EH (cell line): ENCODE results near the gene SPNS3.

Experiments used
- DNase-seq: peaks from one replicate; pipeline ENCODE4 v3.0.0-alpha.2; 2015; ENCODE audit warnings: low read depth

SPNS3 gene

GRCh38 chr17:4433515-4434031 is at the start of gene SPNS3:
TSS of gene SPNS3 (plus strand) at chr17:4433940. CDS start at chr17:4433968, 28 bp downstream.
- DNase-seq = no peak

DNA sequence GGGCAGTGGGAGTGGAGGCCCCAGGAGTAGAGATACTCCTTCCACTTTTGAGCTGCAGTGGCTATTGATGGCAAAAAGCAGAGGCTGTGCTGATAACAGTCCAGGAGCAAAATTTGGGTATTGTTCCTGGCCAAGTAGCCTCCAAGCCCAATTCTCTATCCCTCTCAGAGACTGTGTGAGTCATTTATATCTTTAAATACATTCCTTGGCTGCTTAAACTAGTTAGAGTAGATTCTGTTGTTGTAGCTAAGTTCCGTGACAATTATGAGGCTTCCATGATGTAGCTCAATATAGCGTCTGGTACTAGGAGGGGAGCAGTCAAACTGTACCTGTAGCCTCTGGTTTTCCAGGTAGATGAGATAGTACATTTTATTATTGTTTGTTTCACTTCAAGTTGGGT is 47.3 kb upstream of the SPNS3 start:
- peak; percentile 52 for DNase-seq

DNA sequence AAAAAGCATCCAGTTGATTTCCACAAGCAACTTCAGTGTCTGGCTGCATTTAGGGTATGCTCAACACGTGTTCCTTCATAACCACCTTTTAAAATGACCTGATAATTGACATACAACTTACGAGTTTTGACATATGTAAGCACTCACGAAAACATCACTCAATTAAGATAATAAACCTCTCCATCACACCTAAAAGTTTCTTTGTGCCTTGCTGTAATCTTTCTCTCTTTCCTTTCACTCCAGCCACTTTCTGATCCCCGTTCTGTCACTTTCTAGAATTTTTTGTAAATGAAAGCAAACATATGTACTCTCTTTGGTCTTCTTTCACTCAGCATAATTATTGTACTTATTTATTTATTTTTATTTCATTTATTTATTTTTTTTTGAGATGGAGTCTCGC is 46.6 kb upstream of the SPNS3 start:
- DNase-seq = no peak

- DNase-seq = no peak
Observed at GRCh38 chr17:4389079-4389478, 44.7 kb upstream of the SPNS3 start.

DNA sequence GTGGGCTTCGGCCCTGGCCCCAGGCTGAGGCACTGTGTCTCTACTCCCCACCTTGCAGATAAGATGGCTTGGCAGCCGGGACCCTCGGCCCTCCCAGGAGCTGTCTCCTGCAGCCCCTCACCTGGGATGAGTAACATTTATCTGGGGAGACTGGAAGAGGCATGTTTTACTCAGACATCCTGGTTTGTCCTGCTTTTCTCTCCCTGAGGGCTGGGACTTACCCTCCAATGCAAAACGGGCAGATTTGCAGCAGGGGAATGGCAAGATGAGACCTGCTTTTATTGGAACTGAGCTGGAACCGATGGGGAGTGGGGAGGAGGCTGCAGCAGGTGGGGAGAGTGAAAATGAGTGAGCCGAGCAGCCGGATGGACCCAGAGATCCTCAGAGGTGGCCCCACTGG is 39.9 kb upstream of the SPNS3 start:
- DNase-seq = no peak

- DNase-seq = peak; percentile 43
Observed at GRCh38 chr17:4394208-4395110, 39.3 kb upstream of the SPNS3 start.

GRCh38 chr17:4395111-4395478 is 38.6 kb upstream of the SPNS3 start:
- no peak for DNase-seq

- DNase-seq = no peak
Observed at GRCh38 chr17:4397840-4398239, 35.9 kb upstream of the SPNS3 start.

- DNase-seq = no peak
Observed at GRCh38 chr17:4405038-4405669, 28.6 kb upstream of the SPNS3 start.

DNA sequence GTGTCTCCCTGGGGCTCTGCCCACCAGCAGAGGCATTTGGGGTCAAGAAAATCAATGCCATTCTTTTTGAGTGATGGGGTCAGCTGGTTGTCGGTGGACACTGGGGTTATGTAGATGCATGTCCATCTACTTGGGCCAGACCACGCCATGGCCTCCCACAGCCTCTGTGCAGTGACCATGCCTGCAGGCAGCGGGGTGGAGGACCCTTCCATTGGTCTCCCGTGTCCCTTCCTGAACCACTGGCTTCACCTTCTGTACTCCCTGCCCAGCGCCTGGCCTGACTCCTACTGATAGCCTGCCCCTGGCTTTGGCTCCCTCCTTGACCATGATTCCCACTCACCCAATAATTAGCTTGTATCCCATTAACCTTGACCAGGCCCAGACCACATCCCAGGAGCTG is 28.0 kb upstream of the SPNS3 start:
- DNase-seq = no peak

DNA sequence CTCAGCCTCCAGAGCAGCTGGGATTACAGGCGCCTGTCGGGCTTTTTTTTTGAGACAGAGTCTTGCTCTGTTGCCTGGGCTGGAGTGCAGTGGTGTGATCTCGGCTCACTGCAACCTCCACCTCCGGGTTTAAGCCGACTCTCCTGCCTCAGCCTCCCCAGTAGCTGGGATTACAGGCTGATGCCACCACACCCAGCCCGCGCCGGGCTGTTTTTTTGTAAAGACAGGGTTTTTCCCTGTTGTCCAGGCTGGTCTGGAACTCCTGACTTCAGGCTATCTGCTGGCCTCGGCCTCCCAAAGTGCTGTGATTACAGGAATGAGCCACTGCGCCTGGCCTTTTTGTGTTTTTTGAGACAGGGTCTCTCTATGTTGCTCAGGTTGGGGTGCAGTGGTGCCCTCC is 27.4 kb upstream of the SPNS3 start:
- no peak for DNase-seq

GRCh38 chr17:4407216-4407615 is 26.5 kb upstream of the SPNS3 start:
- DNase-seq = peak; percentile 48

GRCh38 chr17:4407851-4408250 is 25.9 kb upstream of the SPNS3 start:
- peak; percentile 6 for DNase-seq

- no peak for DNase-seq
Observed at GRCh38 chr17:4409659-4410058, 24.1 kb upstream of the SPNS3 start.

DNA sequence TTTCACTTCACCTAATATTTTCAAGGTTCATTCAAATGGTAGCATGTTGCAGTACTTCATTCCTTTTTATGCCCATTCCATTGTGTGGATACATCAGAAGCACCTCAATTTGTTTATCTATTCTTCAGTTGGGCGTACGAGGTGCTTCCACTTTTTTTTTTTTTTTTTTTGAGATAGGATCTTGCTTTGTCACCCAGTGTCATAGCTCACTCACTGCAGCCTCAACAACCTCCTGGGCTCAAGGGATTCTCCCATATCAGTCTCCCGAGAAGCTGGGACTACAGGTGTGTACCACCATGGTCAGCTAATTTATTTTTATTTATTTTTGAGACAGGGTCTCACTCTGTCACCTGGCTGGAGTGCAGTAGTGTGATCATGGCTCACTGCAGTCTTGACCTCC is 22.5 kb upstream of the SPNS3 start:
- DNase-seq = no peak

DNA sequence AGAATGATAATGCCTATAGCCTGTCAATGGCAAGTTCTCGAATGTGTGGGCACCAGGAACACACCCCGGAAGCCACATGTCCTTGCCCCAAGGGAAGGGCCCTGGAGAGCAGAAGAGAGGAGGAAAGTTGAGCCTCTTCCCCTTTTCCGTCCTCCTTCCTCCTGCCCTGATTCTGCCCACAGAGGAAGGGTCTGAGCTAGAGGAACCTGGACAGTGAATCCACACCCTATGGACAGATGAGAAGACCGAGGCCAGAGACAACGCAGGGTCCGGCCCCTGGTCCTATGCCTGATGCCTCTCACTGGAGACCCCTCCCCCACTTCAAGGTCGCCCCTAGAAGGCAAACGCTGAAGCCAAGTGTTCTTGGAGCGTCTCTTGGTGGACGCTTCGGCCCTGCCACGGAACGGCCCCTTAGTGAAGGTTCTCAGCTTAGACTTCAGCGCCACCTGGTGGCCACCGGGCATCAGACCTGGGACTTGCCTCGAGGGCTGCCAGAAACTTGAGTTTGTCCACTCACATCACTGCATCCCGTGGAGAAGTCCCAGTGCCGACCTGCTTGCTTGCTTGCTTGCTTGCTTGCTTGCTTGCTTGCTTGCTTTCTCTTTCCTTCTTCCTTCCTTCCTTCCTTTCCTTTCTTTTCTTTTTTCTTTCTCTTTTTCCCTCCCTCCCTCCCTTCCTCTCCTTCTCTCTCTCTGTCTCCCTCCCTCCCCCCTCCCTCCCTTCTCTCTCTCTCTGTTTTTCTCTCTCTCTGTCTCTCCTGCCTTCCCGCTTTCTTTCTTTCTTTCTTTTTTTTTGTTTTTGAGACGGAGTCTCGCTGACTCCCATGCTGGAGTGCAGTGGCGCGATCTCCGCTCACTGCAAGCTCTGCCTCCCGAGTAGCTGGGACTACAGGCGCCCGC is 20.6 kb upstream of the SPNS3 start:
- peak; percentile 87 for DNase-seq

DNA sequence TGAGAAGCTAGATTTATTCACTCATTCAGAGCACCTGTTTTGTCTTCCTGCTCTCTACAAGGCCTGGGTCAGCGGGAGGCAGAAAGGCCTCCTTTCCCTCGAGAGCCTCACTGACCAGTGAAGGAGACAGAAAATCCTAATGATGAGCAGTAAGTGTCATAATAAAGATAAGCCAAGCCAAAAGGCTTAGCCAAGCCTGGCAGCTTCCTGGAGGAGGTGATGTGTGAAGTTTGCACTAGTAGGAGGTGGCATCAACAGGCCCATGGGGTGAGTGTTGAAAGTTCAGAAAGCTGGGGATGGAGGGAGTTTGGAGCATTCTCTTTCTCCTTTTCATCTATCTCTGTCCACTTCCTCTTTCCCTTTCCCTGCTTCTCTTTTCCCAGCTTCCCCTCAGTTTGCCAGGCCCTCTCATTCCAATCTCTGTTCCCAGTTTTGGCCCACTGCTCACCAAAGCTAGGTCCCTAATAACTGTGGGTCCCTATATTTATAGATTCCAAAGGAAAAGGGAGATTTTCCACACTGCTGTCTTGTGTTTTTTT is 16.5 kb upstream of the SPNS3 start:
- DNase-seq = no peak

DNA sequence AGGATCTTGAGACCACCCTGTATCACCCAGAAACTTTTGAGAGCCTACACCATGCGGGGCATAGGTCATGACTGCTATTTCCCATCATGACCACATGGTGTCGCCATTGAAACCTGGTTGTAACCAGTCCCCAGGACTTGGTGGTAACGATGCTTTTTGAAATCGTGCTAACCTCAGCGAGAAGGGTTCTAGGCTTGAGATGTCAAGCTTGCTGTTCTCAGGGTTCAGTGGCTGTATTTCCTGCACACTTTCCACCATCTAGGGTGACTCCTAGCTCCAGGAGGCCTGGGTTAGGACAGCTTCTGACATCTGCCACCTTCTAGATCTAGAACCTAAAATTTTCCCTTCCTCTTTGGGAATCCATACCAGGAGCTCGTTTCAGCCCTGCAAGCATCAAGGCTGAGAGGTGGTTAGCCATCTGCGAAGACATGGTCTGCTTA is 13.0 kb upstream of the SPNS3 start:
- DNase-seq = peak; percentile 67

GRCh38 chr17:4422864-4423263 is 10.9 kb upstream of the SPNS3 start:
- no peak for DNase-seq

DNA sequence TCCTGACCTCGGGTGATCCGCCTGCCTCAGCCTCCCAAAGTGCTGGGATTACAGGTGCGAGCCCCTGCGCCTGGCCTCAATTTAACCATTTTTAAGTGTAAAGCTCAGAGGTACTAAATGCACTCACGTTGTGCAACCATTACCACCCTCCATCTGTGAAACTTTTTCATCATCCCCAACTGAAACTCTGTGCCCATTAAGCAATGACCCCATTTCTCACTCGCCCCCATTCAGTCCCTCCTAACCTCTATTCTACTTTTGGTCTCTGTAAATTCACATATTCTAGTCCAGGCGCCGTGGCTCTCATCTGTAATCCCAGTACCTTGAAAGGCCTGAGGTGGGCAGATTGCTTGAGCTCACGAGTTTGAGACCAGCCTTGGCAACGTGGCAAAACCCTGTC is 8.3 kb upstream of the SPNS3 start:
- no peak for DNase-seq

DNA sequence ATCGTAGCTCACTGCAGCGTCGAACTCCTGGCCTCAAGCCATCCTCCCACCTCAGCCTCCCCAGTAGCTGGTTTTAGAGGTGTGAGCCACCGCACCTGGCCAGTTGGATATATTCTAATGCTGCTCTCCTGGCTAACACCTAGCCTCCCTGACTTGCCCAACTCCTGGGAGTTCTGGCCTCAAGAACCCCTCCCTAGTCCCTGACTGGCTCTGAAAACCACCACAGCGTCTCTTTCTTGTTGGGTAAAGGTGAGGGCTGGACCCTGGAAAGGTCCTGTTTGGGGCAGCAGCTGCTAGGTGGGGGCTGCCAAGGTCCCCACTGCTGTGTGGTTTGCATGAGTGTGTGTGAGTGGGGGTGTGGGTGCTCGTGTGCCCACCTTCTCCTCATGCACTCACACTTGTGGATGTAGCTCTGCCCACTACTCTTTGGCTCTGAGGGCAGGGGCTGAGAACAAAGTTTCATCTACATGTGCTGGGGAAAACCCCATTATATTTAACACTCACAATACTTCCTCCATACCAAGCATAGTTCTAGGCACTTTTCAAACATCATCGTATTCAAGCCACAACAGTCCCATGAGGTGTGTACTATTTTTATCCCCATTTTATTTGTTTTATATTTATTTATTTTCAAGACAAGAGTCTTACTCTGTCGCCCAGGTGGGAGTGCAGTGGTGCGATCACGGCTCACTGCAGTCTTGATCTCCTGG is 7.1 kb upstream of the SPNS3 start:
- DNase-seq = no peak
